HFFc6 (cell line): ENCODE data around the gene MESP2. TPM values are rescaled to one million over a fixed set of nuclear protein-coding genes. Genes with fewer than 3 reads are reported as not detected.

Source experiments
- DNase-seq: peaks from one replicate; pipeline ENCODE4 v3.0.0-alpha.2; 2018
- H3K27ac Mint-ChIP-seq: 2 replicates; pipeline ENCODE4 v1.8.0; 2020; ENCODE audit warnings: mild to moderate bottlenecking, mixed read lengths
- H3K27me3 Mint-ChIP-seq: 2 replicates; pipeline ENCODE4 v1.8.0; 2021; ENCODE audit warnings: mild to moderate bottlenecking, moderate library complexity, mixed read lengths; ENCODE audit not compliant: insufficient read depth
- H3K36me3 Mint-ChIP-seq: 2 replicates; pipeline ENCODE4 v1.8.0; 2021; ENCODE audit warnings: low read depth, mixed read lengths
- H3K4me1 Mint-ChIP-seq: 2 replicates; pipeline ENCODE4 v1.8.0; 2020; ENCODE audit warnings: low read depth, mixed read lengths
- H3K4me3 Mint-ChIP-seq: 2 replicates; pipeline ENCODE4 v1.8.0; 2020; ENCODE audit warnings: mild to moderate bottlenecking, moderate library complexity, mixed read lengths
- H3K9me3 Mint-ChIP-seq: 2 replicates; pipeline ENCODE4 v1.8.0; 2020; ENCODE audit warnings: mild to moderate bottlenecking, mixed read lengths
- total RNA-seq, 6 experiments: library from RNA; stranded (reverse); fragmentation: NEBNext Ultra II Directional; extraction: Animal tissue kit (Norgen Biotek cat#: 25700); gene quantifications; 2 replicates in 1 of 6; 3 replicates in 5 of 6; pipeline ENCODE4 v1.2.3, GENCODE V29; 2021
- TF ChIP-seq, protein P1 (sequence below): fragments of 200-600 bp; sonication (generic); IDR thresholded peaks from 2 replicates; pipeline ENCODE4 v1.5.0; 2021; ENCODE audit warnings: antibody characterized with exemption, mild to moderate bottlenecking

Gene MESP2
- total RNA-seq, 6 experiments from 2014 or later: 0.19 to 0.26 (median 0.21) TPM; not detected in 3

DNA sequence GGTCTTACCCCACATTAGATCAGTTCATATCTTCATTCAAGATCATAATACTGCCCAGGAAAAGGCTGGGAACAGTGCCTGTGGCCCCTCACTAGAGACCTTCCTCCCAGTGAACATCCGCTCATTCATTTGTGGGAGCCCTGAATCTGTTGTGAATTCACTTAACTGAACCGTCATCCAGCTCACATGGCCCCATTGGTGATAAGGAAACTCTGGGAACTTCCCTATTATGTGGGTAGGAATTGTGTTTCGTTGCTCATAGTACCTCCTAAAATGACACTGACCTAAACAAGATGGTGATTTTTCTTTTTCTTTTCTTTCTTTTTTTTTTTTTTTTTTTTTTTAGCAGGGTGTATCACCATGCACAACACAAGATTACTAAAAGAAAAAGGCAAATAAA lies 6.8 kb upstream of the MESP2 start:
- H3K4me3 Mint-ChIP-seq: no peak overlapping the region
- H3K27me3 Mint-ChIP-seq: peaks cover 1% of the 10 kb centered on the region; the same call in 1 of the 2 replicates
- H3K36me3 Mint-ChIP-seq: no peaks in the 10 kb centered on the region
- DNase-seq: no peak
- no peaks in the 10 kb centered on the region for H3K9me3 Mint-ChIP-seq
- H3K4me1 Mint-ChIP-seq: peaks cover 30% of the 10 kb centered on the region
- TF ChIP-seq, protein P1, sequence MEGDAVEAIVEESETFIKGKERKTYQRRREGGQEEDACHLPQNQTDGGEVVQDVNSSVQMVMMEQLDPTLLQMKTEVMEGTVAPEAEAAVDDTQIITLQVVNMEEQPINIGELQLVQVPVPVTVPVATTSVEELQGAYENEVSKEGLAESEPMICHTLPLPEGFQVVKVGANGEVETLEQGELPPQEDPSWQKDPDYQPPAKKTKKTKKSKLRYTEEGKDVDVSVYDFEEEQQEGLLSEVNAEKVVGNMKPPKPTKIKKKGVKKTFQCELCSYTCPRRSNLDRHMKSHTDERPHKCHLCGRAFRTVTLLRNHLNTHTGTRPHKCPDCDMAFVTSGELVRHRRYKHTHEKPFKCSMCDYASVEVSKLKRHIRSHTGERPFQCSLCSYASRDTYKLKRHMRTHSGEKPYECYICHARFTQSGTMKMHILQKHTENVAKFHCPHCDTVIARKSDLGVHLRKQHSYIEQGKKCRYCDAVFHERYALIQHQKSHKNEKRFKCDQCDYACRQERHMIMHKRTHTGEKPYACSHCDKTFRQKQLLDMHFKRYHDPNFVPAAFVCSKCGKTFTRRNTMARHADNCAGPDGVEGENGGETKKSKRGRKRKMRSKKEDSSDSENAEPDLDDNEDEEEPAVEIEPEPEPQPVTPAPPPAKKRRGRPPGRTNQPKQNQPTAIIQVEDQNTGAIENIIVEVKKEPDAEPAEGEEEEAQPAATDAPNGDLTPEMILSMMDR: no peak
- no peak overlapping the region; the same call in 1 of the 2 replicates for H3K27ac Mint-ChIP-seq

DNA sequence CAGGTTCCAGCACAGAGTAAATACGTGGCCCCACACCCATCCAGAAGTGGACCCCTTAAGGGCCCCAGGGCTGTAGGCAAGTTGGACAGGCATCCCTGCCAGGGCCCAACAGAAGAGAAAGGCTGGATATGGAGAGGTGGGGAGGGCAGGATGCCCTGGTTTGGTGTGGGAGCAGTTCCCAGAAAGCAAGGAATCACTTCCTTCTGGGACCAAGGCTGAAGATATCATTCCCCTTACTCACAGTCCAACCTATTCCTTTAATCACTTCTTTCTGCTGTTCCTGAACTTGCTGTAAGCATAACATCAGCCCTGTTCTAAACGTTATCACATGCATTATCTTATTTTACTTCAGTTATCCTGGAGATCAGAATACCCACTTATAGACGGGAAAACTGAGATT lies 6.1 kb upstream of the MESP2 start:
- DNase-seq: peak; percentile 42
- TF ChIP-seq, protein P1: no peak
- H3K4me1 Mint-ChIP-seq: peaks cover 30% of the 10 kb centered on the region
- H3K27me3 Mint-ChIP-seq: peaks cover 1% of the 10 kb centered on the region; the same call in 1 of the 2 replicates
- H3K9me3 Mint-ChIP-seq: no peaks in the 10 kb centered on the region
- no peak overlapping the region for H3K4me3 Mint-ChIP-seq
- H3K36me3 Mint-ChIP-seq: no peaks in the 10 kb centered on the region
- peak overlapping the region; percentile 63 for H3K27ac Mint-ChIP-seq

DNA sequence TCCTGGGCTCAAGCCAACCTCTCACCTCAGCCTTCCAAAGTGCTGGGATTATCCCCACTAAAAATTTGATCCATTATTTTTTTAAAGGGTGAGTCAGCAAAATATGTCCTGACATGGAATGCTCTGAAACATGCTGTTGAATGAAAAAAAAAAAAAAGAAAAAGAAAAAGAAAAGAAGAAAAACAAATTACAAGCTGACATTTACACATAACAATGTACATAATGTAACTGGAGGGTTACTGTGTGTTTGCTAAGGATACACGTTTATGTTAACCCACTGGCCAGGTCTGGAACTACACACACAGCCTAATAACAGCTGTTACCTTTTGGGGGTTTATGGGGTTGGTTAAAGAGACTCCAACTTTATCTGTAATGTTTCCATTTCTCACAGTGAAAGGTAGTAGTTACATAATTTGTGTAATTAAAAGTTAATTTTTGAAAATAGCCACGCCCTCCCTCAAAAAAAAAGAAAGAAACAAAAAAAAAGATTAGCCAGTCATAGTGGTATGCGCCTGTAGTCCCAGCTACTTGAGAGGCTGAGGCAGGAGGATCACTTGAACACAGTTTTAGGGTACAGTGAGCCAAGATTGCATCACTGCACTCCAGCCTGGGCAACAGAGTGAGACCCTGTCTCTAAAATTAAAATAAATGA lies 3.1 kb upstream of the MESP2 start:
- Mint-ChIP-seq H3K27ac (peak overlapping the region; percentile 66), H3K36me3 (no peaks in the 10 kb centered on the region), H3K4me3 (no peak overlapping the region), H3K9me3 (no peaks in the 10 kb centered on the region), H3K27me3 (no peaks in the 10 kb centered on the region), H3K4me1 (peaks cover 29% of the 10 kb centered on the region)
- peak; percentile 19 for DNase-seq
- TF ChIP-seq, protein P1: peak; percentile 61

DNA sequence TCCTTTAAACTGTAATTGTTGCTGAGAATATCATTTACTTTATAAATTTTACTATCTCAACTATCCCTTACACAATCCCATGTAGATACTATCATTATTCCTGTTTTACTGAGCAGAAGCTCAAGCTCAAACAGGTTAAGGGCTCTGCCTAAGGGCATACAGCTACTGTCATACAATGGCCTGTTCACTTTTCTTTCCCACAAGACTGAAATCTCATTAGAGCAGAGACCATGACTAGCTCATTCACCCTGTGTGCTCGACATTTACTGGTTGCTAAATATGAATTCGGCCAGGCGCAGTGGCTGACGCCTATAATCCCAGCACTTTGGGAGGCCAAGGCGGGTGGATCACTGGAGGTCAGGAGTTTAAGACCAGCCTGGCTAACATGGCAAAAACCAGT lies 1.6 kb upstream of the MESP2 start:
- no peaks in the 10 kb centered on the region for H3K27me3 Mint-ChIP-seq

DNA sequence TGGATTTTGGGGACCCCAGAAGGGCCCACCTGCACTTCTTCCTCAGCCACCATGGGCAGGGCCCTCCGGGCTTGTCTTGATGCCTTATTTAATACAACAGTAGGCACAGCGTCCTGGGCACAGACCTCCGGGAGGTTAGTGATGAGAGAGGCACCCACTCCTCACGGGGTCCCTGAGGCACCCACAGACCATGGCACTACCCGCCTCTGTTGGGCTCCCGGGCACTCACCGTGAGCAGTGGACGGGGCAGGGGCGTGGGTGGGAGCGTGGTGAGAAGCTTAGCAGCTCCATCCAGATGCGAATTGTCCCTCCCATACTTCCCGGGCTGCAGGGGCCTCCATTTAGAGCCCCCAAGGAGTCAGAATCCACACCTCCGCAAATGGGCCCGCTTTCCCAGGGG lies 317 bp upstream of the MESP2 start:
- Mint-ChIP-seq H3K4me1 (peaks cover 16% of the 10 kb centered on the region), H3K36me3 (no peaks in the 10 kb centered on the region), H3K27me3 (no peaks in the 10 kb centered on the region), H3K9me3 (no peaks in the 10 kb centered on the region), H3K27ac (no peak overlapping the region), H3K4me3 (no peak overlapping the region)
- DNase-seq: no peak
- TF ChIP-seq, protein P1: no peak

More for the DNA sequence above, 1.6 kb upstream of the MESP2 start:
- TF ChIP-seq, protein P1: no peak
- Mint-ChIP-seq H3K4me1 (peaks cover 24% of the 10 kb centered on the region), H3K36me3 (no peaks in the 10 kb centered on the region), H3K4me3 (no peak overlapping the region), H3K27ac (no peak overlapping the region), H3K9me3 (no peaks in the 10 kb centered on the region)
- DNase-seq: no peak
